Measurements from ENCODE around the gene TTC29.

GRCh38 chr4:146943691-146944375 is 1.8 kb downstream of the TTC29 start:
- TF ChIP-seq, protein P1, sequence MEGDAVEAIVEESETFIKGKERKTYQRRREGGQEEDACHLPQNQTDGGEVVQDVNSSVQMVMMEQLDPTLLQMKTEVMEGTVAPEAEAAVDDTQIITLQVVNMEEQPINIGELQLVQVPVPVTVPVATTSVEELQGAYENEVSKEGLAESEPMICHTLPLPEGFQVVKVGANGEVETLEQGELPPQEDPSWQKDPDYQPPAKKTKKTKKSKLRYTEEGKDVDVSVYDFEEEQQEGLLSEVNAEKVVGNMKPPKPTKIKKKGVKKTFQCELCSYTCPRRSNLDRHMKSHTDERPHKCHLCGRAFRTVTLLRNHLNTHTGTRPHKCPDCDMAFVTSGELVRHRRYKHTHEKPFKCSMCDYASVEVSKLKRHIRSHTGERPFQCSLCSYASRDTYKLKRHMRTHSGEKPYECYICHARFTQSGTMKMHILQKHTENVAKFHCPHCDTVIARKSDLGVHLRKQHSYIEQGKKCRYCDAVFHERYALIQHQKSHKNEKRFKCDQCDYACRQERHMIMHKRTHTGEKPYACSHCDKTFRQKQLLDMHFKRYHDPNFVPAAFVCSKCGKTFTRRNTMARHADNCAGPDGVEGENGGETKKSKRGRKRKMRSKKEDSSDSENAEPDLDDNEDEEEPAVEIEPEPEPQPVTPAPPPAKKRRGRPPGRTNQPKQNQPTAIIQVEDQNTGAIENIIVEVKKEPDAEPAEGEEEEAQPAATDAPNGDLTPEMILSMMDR (IDR thresholded peaks at IDR 0.05), result no peak
- no peak for TF ChIP-seq EZH2 (IDR thresholded peaks at IDR 0.05; ENCODE audit: borderline replicate concordance, insufficient read depth, low read depth, low read length, poor library complexity, severe bottlenecking)
